ENCODE measurements around the gene P2RY11. TPM values are rescaled to one million over a fixed set of nuclear protein-coding genes. Genes with fewer than 3 reads are reported as not detected.

The P2RY11 gene
- total RNA-seq, 1 donor from 2014 or later: 42.6 TPM

DNA sequence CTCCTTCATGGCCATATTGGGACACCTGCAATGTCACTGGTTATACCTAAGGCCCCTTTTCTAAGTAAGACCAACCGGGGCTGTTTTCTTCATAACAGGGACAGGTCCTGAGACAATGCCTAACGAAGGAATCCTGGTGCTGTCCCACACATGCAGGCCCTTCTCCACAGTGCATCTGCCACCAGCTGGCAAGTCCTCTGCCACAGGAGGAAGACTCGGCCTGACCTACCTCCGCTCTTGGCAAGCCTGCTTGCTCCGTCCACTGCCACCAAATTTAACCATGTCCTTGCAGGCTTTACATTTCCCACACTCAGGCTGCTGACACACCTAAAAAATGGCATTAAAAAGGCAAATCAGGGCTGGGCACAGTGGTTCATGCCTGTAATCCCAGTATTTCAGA lies 40.0 kb downstream of the P2RY11 start:
- no peak for DNase-seq
- Mint-ChIP-seq H3K27ac (no peak overlapping the region), H3K36me3 (ENCODE audit: low read depth) (peaks cover 79% of the 10 kb centered on the region), H3K27me3 (no peaks in the 10 kb centered on the region), H3K4me3 (no peak overlapping the region), H3K9me3 (no peaks in the 10 kb centered on the region), H3K4me1 (no peaks in the 10 kb centered on the region)
- ATAC-seq (ENCODE audit: low read depth): no peak
- ChIA-PET CTCF (interaction anchor here (1.0 kb wide), 1 partner anchor 99 kb away, joined by 3 read pairs; no protein-coding TSS in a partner anchor), POLR2A (no interaction called here)
- intact Hi-C loops (cut with micrococcal nuclease): no loop called here
- TF ChIP-seq, protein P1, sequence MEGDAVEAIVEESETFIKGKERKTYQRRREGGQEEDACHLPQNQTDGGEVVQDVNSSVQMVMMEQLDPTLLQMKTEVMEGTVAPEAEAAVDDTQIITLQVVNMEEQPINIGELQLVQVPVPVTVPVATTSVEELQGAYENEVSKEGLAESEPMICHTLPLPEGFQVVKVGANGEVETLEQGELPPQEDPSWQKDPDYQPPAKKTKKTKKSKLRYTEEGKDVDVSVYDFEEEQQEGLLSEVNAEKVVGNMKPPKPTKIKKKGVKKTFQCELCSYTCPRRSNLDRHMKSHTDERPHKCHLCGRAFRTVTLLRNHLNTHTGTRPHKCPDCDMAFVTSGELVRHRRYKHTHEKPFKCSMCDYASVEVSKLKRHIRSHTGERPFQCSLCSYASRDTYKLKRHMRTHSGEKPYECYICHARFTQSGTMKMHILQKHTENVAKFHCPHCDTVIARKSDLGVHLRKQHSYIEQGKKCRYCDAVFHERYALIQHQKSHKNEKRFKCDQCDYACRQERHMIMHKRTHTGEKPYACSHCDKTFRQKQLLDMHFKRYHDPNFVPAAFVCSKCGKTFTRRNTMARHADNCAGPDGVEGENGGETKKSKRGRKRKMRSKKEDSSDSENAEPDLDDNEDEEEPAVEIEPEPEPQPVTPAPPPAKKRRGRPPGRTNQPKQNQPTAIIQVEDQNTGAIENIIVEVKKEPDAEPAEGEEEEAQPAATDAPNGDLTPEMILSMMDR (IDR thresholded peaks at IDR 0.05): no peak

DNA sequence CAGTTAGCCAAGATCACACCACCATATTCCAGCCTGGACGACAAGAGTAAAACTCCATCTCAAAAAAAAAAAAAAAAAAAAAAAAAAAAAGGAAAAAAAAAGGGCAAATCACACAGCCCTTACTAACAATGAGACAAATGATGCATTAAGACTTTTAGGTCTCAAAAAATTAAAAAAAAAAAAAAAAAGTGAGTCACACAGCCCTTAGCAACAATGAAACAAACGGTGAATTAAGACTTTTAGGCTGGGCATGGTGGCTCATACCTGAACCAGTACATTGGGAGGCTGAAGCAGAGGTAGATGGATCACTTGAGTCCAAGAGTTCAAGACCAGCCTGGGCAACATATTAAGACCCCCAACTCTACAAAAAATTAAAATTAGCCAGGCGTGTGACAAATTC lies 40.6 kb downstream of the P2RY11 start:
- ChIA-PET CTCF (no interaction called here), POLR2A (no interaction called here)
- H3K4me3 Mint-ChIP-seq: no peak overlapping the region
- no peaks in the 10 kb centered on the region for H3K4me1 Mint-ChIP-seq
- no peaks in the 10 kb centered on the region for H3K9me3 Mint-ChIP-seq
- intact Hi-C loops (cut with micrococcal nuclease): no loop called here
- no peak for DNase-seq
- H3K27me3 Mint-ChIP-seq: no peaks in the 10 kb centered on the region
- no peak overlapping the region for H3K27ac Mint-ChIP-seq
- TF ChIP-seq, protein P1 (IDR thresholded peaks at IDR 0.05): no peak
- H3K36me3 Mint-ChIP-seq (ENCODE audit: low read depth): peaks cover 83% of the 10 kb centered on the region
- no peak for ATAC-seq (ENCODE audit: low read depth)

DNA sequence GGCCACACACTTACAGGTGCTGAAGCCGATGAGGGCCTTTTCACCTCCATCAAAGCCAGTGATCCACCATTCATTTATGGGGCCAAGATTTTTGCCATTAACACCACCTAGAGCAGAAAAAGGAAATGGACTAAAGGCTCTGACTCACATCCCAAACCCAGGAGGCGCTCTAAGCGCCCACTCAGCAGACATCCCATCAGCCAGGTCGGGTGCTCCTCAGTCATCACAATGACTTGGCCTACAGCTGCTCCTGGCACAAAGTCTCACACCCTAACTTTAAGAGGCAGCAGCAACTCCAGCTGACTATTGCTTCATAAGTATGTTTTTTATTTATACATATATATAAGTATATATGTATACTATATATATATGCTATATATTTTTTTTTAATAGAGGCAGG lies 44.3 kb downstream of the P2RY11 start:
- Mint-ChIP-seq H3K27me3 (no peaks in the 10 kb centered on the region), H3K36me3 (ENCODE audit: low read depth) (peaks cover 88% of the 10 kb centered on the region), H3K27ac (no peak overlapping the region), H3K4me1 (no peaks in the 10 kb centered on the region), H3K9me3 (no peaks in the 10 kb centered on the region), H3K4me3 (no peak overlapping the region)
- ChIA-PET CTCF (no interaction called here), POLR2A (no interaction called here)
- intact Hi-C loops (cut with micrococcal nuclease): no loop called here
- DNase-seq (no peak), ATAC-seq (ENCODE audit: low read depth) (no peak)
- TF ChIP-seq, protein P1 (IDR thresholded peaks at IDR 0.05): no peak

DNA sequence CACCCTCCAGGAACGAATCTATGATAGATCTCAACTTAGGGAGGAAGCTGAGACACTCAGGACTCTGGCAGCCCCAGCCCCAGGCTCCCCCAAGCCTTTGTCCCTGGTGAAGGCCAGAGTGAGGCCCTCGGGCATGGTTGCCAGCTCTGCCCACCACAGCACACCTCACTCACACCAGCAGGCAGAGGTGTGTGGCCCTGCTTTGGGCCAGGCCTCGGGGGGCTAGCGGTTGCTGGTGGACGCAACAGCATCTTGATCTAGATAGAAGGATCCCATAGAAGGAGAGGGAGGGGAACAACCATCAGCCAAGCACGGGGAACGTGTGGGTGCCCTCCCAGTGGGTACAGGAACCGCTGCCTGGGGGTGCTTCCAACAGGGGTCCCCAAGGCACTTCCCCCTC lies 46.6 kb downstream of the P2RY11 start:
- H3K9me3 Mint-ChIP-seq: no peaks in the 10 kb centered on the region
- intact Hi-C loops (cut with micrococcal nuclease): no loop called here
- POLR2A ChIA-PET: no interaction called here
- DNase-seq: no peak
- TF ChIP-seq, protein P1 (IDR thresholded peaks at IDR 0.05): no peak
- peaks cover 85% of the 10 kb centered on the region for H3K36me3 Mint-ChIP-seq (ENCODE audit: low read depth)
- no peak for ATAC-seq (ENCODE audit: low read depth)
- no peak overlapping the region for H3K4me3 Mint-ChIP-seq
- no peaks in the 10 kb centered on the region for H3K27me3 Mint-ChIP-seq
- no peaks in the 10 kb centered on the region for H3K4me1 Mint-ChIP-seq
- H3K27ac Mint-ChIP-seq: no peak overlapping the region
- CTCF ChIA-PET: no interaction called here

DNA sequence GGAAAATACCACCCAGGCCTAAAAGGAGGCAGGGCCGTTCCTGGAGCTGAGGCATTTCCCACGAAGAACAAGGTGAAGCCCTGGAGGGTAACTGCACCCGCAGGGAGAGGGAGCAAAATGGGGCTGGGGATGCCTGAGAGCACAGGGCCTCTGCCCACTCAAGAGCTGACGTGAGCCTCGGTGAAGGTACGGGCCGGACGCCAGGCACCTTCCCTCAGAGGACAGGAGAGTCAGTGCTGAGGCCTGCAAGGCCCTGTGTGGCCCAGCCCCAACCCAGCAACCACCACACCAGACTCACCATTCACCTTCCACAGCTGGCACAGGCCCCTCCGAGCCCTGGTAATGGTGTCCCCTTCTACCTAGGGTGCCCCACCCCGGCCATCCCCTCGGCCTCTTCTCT lies 47.0 kb downstream of the P2RY11 start:
- H3K27ac Mint-ChIP-seq: no peak overlapping the region

More for the DNA sequence above, 47.0 kb downstream of the P2RY11 start:
- CTCF ChIA-PET: no interaction called here
- Mint-ChIP-seq H3K4me1 (no peaks in the 10 kb centered on the region), H3K36me3 (ENCODE audit: low read depth) (peaks cover 88% of the 10 kb centered on the region), H3K4me3 (no peak overlapping the region), H3K9me3 (no peaks in the 10 kb centered on the region), H3K27me3 (no peaks in the 10 kb centered on the region)
- POLR2A ChIA-PET: no interaction called here
- ATAC-seq (ENCODE audit: low read depth): no peak
- TF ChIP-seq, protein P1 (IDR thresholded peaks at IDR 0.05): no peak
- DNase-seq: no peak
- intact Hi-C loops (cut with micrococcal nuclease): no loop called here
